ENCODE data around the gene EDDM13.
"Not testable (repeated sequence)": the region's sequence is repeated elsewhere in the genome, so short reads cannot be mapped to it uniquely, and the experiment has no call there.

Gene EDDM13

GRCh38 chr19:56321254-56321988 is 48.9 kb downstream of the EDDM13 start:
- DNase-seq (ENCODE audit: low read depth) = no peak

- no peak for DNase-seq (ENCODE audit: low read depth)
Measured at GRCh38 chr19:56321989-56322440, 49.5 kb downstream of the EDDM13 start.

- no peak for DNase-seq (ENCODE audit: low read depth)
Measured at GRCh38 chr19:56324436-56324835, 51.9 kb downstream of the EDDM13 start.

GRCh38 chr19:56332695-56333094 is 60.1 kb downstream of the EDDM13 start:
- DNase-seq (ENCODE audit: low read depth) = no peak

GRCh38 chr19:56333506-56333905 is 61.0 kb downstream of the EDDM13 start:
- no peak for DNase-seq (ENCODE audit: low read depth)

- DNase-seq (ENCODE audit: low read depth) = not testable (repeated sequence)
Measured at GRCh38 chr19:56335371-56335770, 62.8 kb downstream of the EDDM13 start.

GRCh38 chr19:56337077-56337476 is 64.5 kb downstream of the EDDM13 start:
- not testable (repeated sequence) for DNase-seq (ENCODE audit: low read depth)

GRCh38 chr19:56339031-56339430 is 66.5 kb downstream of the EDDM13 start:
- DNase-seq (ENCODE audit: low read depth) = not testable (repeated sequence)

GRCh38 chr19:56341948-56342347 is 69.4 kb downstream of the EDDM13 start:
- DNase-seq (ENCODE audit: low read depth) = no peak

GRCh38 chr19:56347163-56347778 is 74.7 kb downstream of the EDDM13 start:
- DNase-seq (ENCODE audit: low read depth) = no peak

- no peak for DNase-seq (ENCODE audit: low read depth)
Measured at GRCh38 chr19:56348289-56348877, 75.8 kb downstream of the EDDM13 start.

GRCh38 chr19:56350416-56351045 is 78.0 kb downstream of the EDDM13 start:
- no peak for DNase-seq (ENCODE audit: low read depth)

- DNase-seq (ENCODE audit: low read depth) = no peak
Measured at GRCh38 chr19:56351208-56351607, 78.7 kb downstream of the EDDM13 start.

- DNase-seq (ENCODE audit: low read depth) = no peak
Measured at GRCh38 chr19:56355517-56355916, 83.0 kb downstream of the EDDM13 start.

GRCh38 chr19:56356944-56357343 is 84.4 kb downstream of the EDDM13 start:
- DNase-seq (ENCODE audit: low read depth) = no peak

All from HS-27A (cell line).